Activated CD8-positive, alpha-beta T cell treated with anti-CD3 and anti-CD28 coated beads for 36 hours (primary cell): ENCODE measurements around the gene TM4SF18. TPM values are rescaled to one million over a fixed set of nuclear protein-coding genes. Genes with fewer than 3 reads are reported as not detected.

ENCODE experiments used
- ATAC-seq: fragments of 200-7000 bp; cut with Tn5 transposase; one replicate; pipeline ENCODE4 v1.10.0; 2021; ENCODE audit warnings: mild to moderate bottlenecking, moderate library complexity
- CTCF ChIA-PET: fragments of 350-600 bp; sonication (Branson Sonifier 250); formaldehyde crosslinking; loops from one replicate; lab custom pipeline; 2021; ENCODE audit warnings: antibody characterized with exemption; lab: Charles Lee
- POLR2A ChIA-PET: fragments of 350-600 bp; sonication (Branson Sonifier 250); formaldehyde crosslinking; loops from one replicate; lab custom pipeline; 2021; ENCODE audit warnings: antibody characterized with exemption; lab: Charles Lee
- DNase-seq: peaks from one replicate; pipeline ENCODE4 v3.0.0-alpha.2; 2020
- H3K27ac Mint-ChIP-seq: one replicate; pipeline ENCODE4 v1.8.0; 2021; ENCODE audit warnings: mild to moderate bottlenecking, mixed read lengths
- H3K27me3 Mint-ChIP-seq: one replicate; pipeline ENCODE4 v1.8.0; 2021; ENCODE audit warnings: mixed read lengths
- H3K36me3 Mint-ChIP-seq: one replicate; pipeline ENCODE4 v1.8.0; 2021; ENCODE audit warnings: low read depth, mixed read lengths
- H3K4me1 Mint-ChIP-seq: one replicate; pipeline ENCODE4 v1.8.0; 2021; ENCODE audit warnings: low read depth, mixed read lengths
- H3K4me3 Mint-ChIP-seq: one replicate; pipeline ENCODE4 v1.8.0; 2021; ENCODE audit warnings: mild to moderate bottlenecking, moderate library complexity, mixed read lengths
- H3K9me3 Mint-ChIP-seq: one replicate; pipeline ENCODE4 v1.8.0; 2021; ENCODE audit warnings: mixed read lengths
- CTCF ChIP-seq: fragments of 200-600 bp; IDR thresholded peaks from one replicate; pipeline ENCODE4 v1.8.0; 2022; ENCODE audit warnings: antibody characterized with exemption, mild to moderate bottlenecking
- intact Hi-C: fragments of 100-400 bp; cut with micrococcal nuclease; formaldehyde crosslinking; loops from one replicate; pipeline ENCODE4 v1.10.0; 2022
- total RNA-seq, 2 experiments: library from RNA; stranded (reverse); gene quantifications; one replicate each; pipeline ENCODE4 v1.2.3, GENCODE V29; 2021

The TM4SF18 gene
- total RNA-seq, 2 experiments from 2014 or later: not detected

DNA sequence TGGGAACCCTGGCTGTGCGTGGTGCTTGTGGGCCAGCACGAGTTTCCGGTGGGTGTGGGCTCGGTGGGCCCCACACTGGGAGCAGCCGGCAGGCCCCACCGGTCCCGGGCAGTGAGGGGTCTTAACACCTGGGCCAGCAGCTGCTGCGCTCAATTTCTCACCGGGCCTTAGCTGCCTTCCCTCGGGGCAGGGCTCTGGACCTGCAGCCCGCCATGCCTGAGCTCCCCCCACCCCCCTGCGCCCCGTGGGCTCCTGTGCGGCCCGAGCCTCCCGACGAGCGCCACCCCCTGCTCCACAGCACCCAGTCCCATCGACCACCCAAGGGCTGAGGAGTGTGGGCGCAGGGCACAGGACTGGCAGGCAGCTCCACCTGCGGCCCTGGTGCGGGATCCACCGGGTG is 49.4 kb downstream of the TM4SF18 start:
- ChIA-PET CTCF (no interaction called here), POLR2A (no interaction called here)
- no peaks in the 10 kb centered on the region for H3K9me3 Mint-ChIP-seq
- H3K27me3 Mint-ChIP-seq: peaks cover 1% of the 10 kb centered on the region
- no peak overlapping the region for H3K4me3 Mint-ChIP-seq
- DNase-seq: no peak
- H3K4me1 Mint-ChIP-seq: no peaks in the 10 kb centered on the region
- ATAC-seq: no peak
- H3K36me3 Mint-ChIP-seq: no peaks in the 10 kb centered on the region
- intact Hi-C loops: no loop called here
- TF ChIP-seq CTCF: no peak
- H3K27ac Mint-ChIP-seq: no peak overlapping the region

DNA sequence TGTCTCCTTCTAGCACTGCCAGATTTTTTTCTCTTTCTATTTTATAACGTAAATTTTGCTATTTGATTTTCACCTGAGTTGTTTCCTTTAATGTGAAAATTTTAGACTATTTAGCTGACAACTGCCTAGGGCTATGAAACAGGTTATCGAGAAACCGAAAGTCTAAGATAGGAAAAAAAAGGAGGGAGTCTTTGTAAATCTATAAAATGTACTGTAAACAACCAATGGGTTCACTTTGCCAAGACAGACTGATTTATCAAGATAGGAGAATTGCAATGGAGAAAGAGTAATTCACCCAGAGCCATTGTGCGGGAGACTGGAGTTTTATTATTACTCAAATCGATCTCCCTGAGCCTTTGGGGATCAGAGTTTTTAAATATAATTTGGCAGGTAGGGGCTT is 50.0 kb downstream of the TM4SF18 start:
- no peaks in the 10 kb centered on the region for H3K4me1 Mint-ChIP-seq
- no peaks in the 10 kb centered on the region for H3K36me3 Mint-ChIP-seq
- H3K27me3 Mint-ChIP-seq: peaks cover 1% of the 10 kb centered on the region
- TF ChIP-seq CTCF: no peak
- CTCF ChIA-PET: interaction anchor here (1.2 kb wide), 1 partner anchor 163 kb away, joined by 4 read pairs; no protein-coding TSS in a partner anchor
- no peak for ATAC-seq
- no peak overlapping the region for H3K27ac Mint-ChIP-seq
- POLR2A ChIA-PET: no interaction called here
- no peak for DNase-seq
- no peak overlapping the region for H3K4me3 Mint-ChIP-seq
- no peaks in the 10 kb centered on the region for H3K9me3 Mint-ChIP-seq
- intact Hi-C loops: no loop called here

GRCh38 chr3:149282836-149283235 is 50.6 kb downstream of the TM4SF18 start:
- intact Hi-C loops: no loop called here
- no peak for TF ChIP-seq CTCF
- no peaks in the 10 kb centered on the region for H3K27me3 Mint-ChIP-seq
- DNase-seq (no peak), ATAC-seq (no peak)
- ChIA-PET CTCF (interaction anchor here (1.2 kb wide), 1 partner anchor 162 kb away, joined by 4 read pairs; no protein-coding TSS in a partner anchor), POLR2A (no interaction called here)
- no peak overlapping the region for H3K4me3 Mint-ChIP-seq
- no peaks in the 10 kb centered on the region for H3K36me3 Mint-ChIP-seq
- H3K9me3 Mint-ChIP-seq: no peaks in the 10 kb centered on the region
- peaks cover under 1% of the 10 kb centered on the region for H3K4me1 Mint-ChIP-seq
- no peak overlapping the region for H3K27ac Mint-ChIP-seq

DNA sequence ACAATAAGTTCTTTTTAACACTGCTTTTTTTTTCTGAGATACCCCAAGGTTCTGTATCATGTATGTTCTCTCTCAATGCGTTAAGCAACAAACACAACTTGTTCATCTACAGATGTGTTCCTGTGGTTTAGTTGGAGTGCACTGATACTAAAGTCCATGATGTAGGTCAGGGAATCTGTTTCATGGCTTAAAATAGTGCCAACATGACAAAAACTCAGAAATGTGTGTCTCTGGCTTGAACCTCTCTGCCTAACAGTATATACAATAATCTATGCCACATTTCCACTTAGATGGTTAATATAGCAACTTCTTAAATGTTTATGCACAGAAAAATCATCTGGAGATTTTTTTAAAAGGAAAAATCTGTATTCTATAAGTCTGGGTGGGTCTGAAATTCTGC is 51.1 kb downstream of the TM4SF18 start:
- no peak for TF ChIP-seq CTCF
- no peak for ATAC-seq
- POLR2A ChIA-PET: no interaction called here
- no peak overlapping the region for H3K4me3 Mint-ChIP-seq
- no peak overlapping the region for H3K27ac Mint-ChIP-seq
- CTCF ChIA-PET: interaction anchor here (1.2 to 5.5 kb wide), 2 partner anchors 162 kb away, joined by 4 to 36 read pairs; no protein-coding TSS in a partner anchor
- no peak for DNase-seq
- intact Hi-C loops: no loop called here
- peaks cover 5% of the 10 kb centered on the region for H3K4me1 Mint-ChIP-seq
- no peaks in the 10 kb centered on the region for H3K27me3 Mint-ChIP-seq
- H3K36me3 Mint-ChIP-seq: no peaks in the 10 kb centered on the region
- H3K9me3 Mint-ChIP-seq: no peaks in the 10 kb centered on the region

GRCh38 chr3:149280671-149281349 is 52.6 kb downstream of the TM4SF18 start:
- H3K9me3 Mint-ChIP-seq: no peaks in the 10 kb centered on the region
- no peaks in the 10 kb centered on the region for H3K27me3 Mint-ChIP-seq
- no peak for TF ChIP-seq CTCF
- no peak overlapping the region for H3K27ac Mint-ChIP-seq
- ChIA-PET POLR2A (no interaction called here), CTCF (interaction anchor here (0.7 to 5.5 kb wide), 4 partner anchors 7 to 325 kb away, joined by 3 to 36 read pairs (median 3); no protein-coding TSS in a partner anchor)
- DNase-seq (no peak), ATAC-seq (no peak)
- intact Hi-C loops: loop anchor here (2.0 kb wide), 1 partner anchor 30 kb away; no protein-coding TSS in a partner anchor
- H3K4me1 Mint-ChIP-seq: peaks cover 10% of the 10 kb centered on the region
- no peak overlapping the region for H3K4me3 Mint-ChIP-seq
- H3K36me3 Mint-ChIP-seq: no peaks in the 10 kb centered on the region
